ENCODE measurements around the gene F13B.

DNA sequence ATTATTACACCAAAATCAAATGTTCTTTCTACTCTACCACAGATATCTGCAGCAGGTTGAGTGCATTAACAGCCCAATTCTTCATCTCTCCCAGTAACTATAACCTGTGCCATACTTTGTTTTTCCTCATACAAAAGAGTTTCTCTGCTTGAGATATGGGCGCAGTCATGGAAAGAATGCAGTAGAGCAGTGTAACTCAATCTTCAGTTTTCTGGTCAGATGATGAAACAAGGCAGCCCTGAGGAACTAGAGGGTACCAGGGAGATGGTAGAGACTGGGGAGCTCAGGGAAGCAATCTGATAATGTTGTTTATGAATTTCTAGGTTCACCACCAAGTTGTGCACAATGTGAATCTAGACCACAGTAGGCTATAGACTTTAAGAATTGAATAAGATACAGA lies 39.8 kb upstream of the F13B start:
- TF ChIP-seq POLR2A (IDR thresholded peaks at IDR 0.05; ENCODE audit: extremely low read depth, insufficient read length) (no peak), MYC (IDR thresholded peaks at IDR 0.05; ENCODE audit: low read depth, low read length) (no peak)
- TF ChIP-seq, protein P1, sequence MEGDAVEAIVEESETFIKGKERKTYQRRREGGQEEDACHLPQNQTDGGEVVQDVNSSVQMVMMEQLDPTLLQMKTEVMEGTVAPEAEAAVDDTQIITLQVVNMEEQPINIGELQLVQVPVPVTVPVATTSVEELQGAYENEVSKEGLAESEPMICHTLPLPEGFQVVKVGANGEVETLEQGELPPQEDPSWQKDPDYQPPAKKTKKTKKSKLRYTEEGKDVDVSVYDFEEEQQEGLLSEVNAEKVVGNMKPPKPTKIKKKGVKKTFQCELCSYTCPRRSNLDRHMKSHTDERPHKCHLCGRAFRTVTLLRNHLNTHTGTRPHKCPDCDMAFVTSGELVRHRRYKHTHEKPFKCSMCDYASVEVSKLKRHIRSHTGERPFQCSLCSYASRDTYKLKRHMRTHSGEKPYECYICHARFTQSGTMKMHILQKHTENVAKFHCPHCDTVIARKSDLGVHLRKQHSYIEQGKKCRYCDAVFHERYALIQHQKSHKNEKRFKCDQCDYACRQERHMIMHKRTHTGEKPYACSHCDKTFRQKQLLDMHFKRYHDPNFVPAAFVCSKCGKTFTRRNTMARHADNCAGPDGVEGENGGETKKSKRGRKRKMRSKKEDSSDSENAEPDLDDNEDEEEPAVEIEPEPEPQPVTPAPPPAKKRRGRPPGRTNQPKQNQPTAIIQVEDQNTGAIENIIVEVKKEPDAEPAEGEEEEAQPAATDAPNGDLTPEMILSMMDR (IDR thresholded peaks at IDR 0.05; ENCODE audit: low read depth, low read length) = no peak
